AG09309 (cell line): Measurements from ENCODE around the gene ANO9.
"Not testable (repeated sequence)": the region's sequence is repeated elsewhere in the genome, so short reads cannot be mapped to it uniquely, and the experiment has no call there.

ENCODE experiments used
- DNase-seq: peaks from one replicate; pipeline ENCODE4 v3.0.0-alpha.2; 2010; ENCODE audit warnings: low read depth
- H3K4me3 ChIP-seq: 2 replicates; pipeline ENCODE4 v1.5.1; 2011; ENCODE audit warnings: mild to moderate bottlenecking, low read depth, low read length, moderate library complexity; ENCODE audit not compliant: control insufficient read depth
- CTCF ChIP-seq: IDR thresholded peaks from 2 replicates; pipeline ENCODE4 v1.5.1; 2011; ENCODE audit warnings: mild to moderate bottlenecking, low read depth, low read length, inconsistent platforms; ENCODE audit not compliant: insufficient read depth, control insufficient read depth; ENCODE audit errors: missing control alignments

Gene ANO9

GRCh38 chr11:405954-406795 is 35.6 kb downstream of the ANO9 start:
- no peak for TF ChIP-seq CTCF
- DNase-seq = no peak
- H3K4me3 ChIP-seq = peak overlapping the region; percentile 49

GRCh38 chr11:405323-405953 is 36.4 kb downstream of the ANO9 start:
- DNase-seq = no peak
- H3K4me3 ChIP-seq = no peak overlapping the region
- TF ChIP-seq CTCF = no peak

GRCh38 chr11:404551-405264 is 37.1 kb downstream of the ANO9 start:
- DNase-seq = no peak
- H3K4me3 ChIP-seq = no peak overlapping the region
- no peak for TF ChIP-seq CTCF

GRCh38 chr11:403761-404431 is 37.9 kb downstream of the ANO9 start:
- TF ChIP-seq CTCF = no peak
- DNase-seq = no peak
- H3K4me3 ChIP-seq = no peak overlapping the region

GRCh38 chr11:403021-403760 is 38.6 kb downstream of the ANO9 start:
- no peak overlapping the region for H3K4me3 ChIP-seq
- no peak for DNase-seq
- TF ChIP-seq CTCF = no peak

GRCh38 chr11:401196-401595 is 40.6 kb downstream of the ANO9 start:
- DNase-seq, H3K4me3 ChIP-seq: not testable (repeated sequence)
